GM23248 (cell line): ENCODE data around the gene CAMK2B.

Experiments
- EZH2 ChIP-seq: fragments of 200-600 bp; sonication (generic); IDR thresholded peaks from 2 replicates; pipeline ENCODE4 v1.6.1; 2018; ENCODE audit warnings: antibody characterized with exemption, mild to moderate bottlenecking; ENCODE audit not compliant: insufficient read depth, poor library complexity, severe bottlenecking
- EZH2phosphoT487 ChIP-seq: fragments of 200-600 bp; sonication (generic); IDR thresholded peaks from 2 replicates; pipeline ENCODE4 v1.6.1; 2018; ENCODE audit warnings: antibody characterized with exemption, moderate library complexity, mild to moderate bottlenecking, low read depth; ENCODE audit not compliant: insufficient read depth

DNA sequence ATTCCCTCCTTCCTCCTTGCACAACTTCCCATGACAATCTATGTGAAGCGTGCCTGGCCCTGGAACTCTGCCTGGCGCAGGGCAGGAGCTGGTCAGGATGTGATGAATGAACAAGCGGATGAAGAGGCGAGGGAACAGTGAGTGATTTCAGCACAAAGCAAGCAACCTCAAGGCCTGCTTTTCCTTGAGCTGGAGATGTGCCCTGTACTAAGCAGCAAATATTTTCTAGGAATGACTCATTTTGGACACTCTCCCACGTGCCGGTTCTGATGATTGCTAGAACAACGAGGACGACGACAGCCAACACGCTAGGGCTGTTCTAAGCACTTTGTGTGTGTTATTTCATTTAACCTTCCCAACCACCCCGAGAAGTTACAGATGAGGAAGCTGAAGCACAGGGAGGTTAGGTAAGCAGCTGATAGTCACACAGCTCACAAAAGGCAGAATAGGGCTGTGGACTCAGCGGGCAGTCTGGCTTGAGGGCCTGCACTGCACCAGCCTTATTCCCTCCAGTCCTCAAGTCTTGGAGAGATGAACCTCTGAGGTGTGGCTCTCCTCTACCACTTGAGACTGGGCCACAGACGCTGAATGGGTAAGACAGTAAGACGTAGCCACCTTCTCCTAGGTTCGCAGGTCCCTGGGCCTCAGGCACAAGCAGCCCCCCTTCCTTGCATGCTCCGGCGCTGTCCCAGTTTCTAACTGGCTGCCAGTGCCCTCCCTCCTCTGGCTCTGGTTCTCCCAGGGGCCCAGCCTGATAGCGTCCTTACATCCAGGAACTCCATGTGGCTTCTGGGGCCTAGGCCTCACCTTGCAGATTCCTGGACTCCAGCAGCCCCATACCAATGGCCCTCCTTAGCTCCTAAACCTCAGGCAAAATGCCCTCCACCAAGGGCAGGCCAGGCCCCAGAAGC, 65.6 kb downstream of the CAMK2B start:
- TF ChIP-seq EZH2 (no peak), EZH2phosphoT487 (no peak)
